Activated CD4-positive, alpha-beta T cell treated with anti-CD3 and anti-CD28 coated beads, Interleukin-2, amount 10 ng/mL, durations not matched to agents 7 days and 5 days (primary cell): ENCODE data around the gene APOBEC3F. TPM values are rescaled to one million over a fixed set of nuclear protein-coding genes. Genes with fewer than 3 reads are reported as not detected.
"Not testable (repeated sequence)": the region's sequence is repeated elsewhere in the genome, so short reads cannot be mapped to it uniquely, and the experiment has no call there.

Source experiments
- CTCF ChIA-PET: fragments of 350-600 bp; sonication (Branson Sonifier 250); formaldehyde crosslinking; loops from one replicate; lab custom pipeline; 2021; ENCODE audit warnings: antibody characterized with exemption; lab: Charles Lee
- POLR2A ChIA-PET: fragments of 350-600 bp; sonication (Branson Sonifier 250); formaldehyde crosslinking; loops from one replicate; lab custom pipeline; 2021; ENCODE audit warnings: antibody characterized with exemption; lab: Charles Lee
- DNase-seq: peaks from one replicate; pipeline ENCODE4 v3.0.0-alpha.2; 2020
- H3K27ac Mint-ChIP-seq: one replicate; pipeline ENCODE4 v1.8.0; 2021; ENCODE audit warnings: mild to moderate bottlenecking, moderate library complexity, mixed read lengths
- H3K27me3 Mint-ChIP-seq: one replicate; pipeline ENCODE4 v1.8.0; 2021; ENCODE audit warnings: mixed read lengths
- H3K36me3 Mint-ChIP-seq: one replicate; pipeline ENCODE4 v1.8.0; 2021; ENCODE audit warnings: low read depth, mixed read lengths
- H3K4me1 Mint-ChIP-seq: one replicate; pipeline ENCODE4 v1.8.0; 2021; ENCODE audit warnings: mixed read lengths
- H3K4me3 Mint-ChIP-seq: one replicate; pipeline ENCODE4 v1.8.0; 2021; ENCODE audit warnings: mild to moderate bottlenecking, moderate library complexity, mixed read lengths
- H3K9me3 Mint-ChIP-seq: one replicate; pipeline ENCODE4 v1.8.0; 2021; ENCODE audit warnings: mixed read lengths
- total RNA-seq, 2 experiments: library from RNA; stranded (reverse); gene quantifications; one replicate each; pipeline ENCODE4 v1.2.3, GENCODE V29; 2021

APOBEC3F gene
- total RNA-seq, result 10 to 100 TPM; 27.9 to 33.8 TPM

- DNase-seq, result peak; percentile 75
- Mint-ChIP-seq H3K27ac (peak within 1 kb of the TSS; percentile 92), H3K4me3 (peak within 1 kb of the TSS; percentile 92), H3K4me1 (peaks cover 56% of the 10 kb centered on the region), H3K36me3 (peaks cover 16% of the 10 kb centered on the region)
- POLR2A ChIA-PET, H3K27me3 Mint-ChIP-seq, H3K9me3 Mint-ChIP-seq: not testable (repeated sequence)
- CTCF ChIA-PET, result interaction anchor here (0.6 to 1.4 kb wide), 3 partner anchors 13 to 170 kb away, joined by 3 to 5 read pairs (median 3); no protein-coding TSS in a partner anchor
Observed at GRCh38 chr22:39040538-39041296, at the start of gene APOBEC3F. TSS of gene APOBEC3F (plus strand) at chr22:39040864. CDS start at chr22:39040961, 97 bp downstream.

- H3K4me1 Mint-ChIP-seq, result peaks cover 34% of the 10 kb centered on the region
- H3K36me3 Mint-ChIP-seq, DNase-seq, POLR2A ChIA-PET, H3K27ac Mint-ChIP-seq, H3K4me3 Mint-ChIP-seq, H3K9me3 Mint-ChIP-seq: not testable (repeated sequence)
- H3K27me3 Mint-ChIP-seq, result peaks cover 14% of the 10 kb centered on the region
- CTCF ChIA-PET, result interaction anchor here (0.9 kb wide), 1 partner anchor 11 kb away, joined by 4 read pairs; no protein-coding TSS in a partner anchor
Observed at GRCh38 chr22:38992871-38993371, 47.7 kb upstream of the APOBEC3F start.

- Mint-ChIP-seq H3K4me1 (peaks cover 11% of the 10 kb centered on the region), H3K27ac (no peak overlapping the region), H3K4me3 (no peak overlapping the region), H3K27me3 (peaks cover 21% of the 10 kb centered on the region), H3K36me3 (no peaks in the 10 kb centered on the region), H3K9me3 (peaks cover 5% of the 10 kb centered on the region)
- ChIA-PET CTCF (interaction anchor here (1.0 to 1.3 kb wide), 2 partner anchors 126 to 227 kb away, joined by 3 to 4 read pairs; no protein-coding TSS in a partner anchor), POLR2A (no interaction called here)
- no peak for DNase-seq
Observed at GRCh38 chr22:38996105-38996504, 44.6 kb upstream of the APOBEC3F start.

- CTCF ChIA-PET, result no interaction called here
- POLR2A ChIA-PET, result no interaction called here
Observed at GRCh38 chr22:38997518-38997917, 43.1 kb upstream of the APOBEC3F start.

GRCh38 chr22:39003165-39003638 is 37.5 kb upstream of the APOBEC3F start:
- no peak overlapping the region for H3K4me3 Mint-ChIP-seq
- peak; percentile 80 for DNase-seq
- no peaks in the 10 kb centered on the region for H3K36me3 Mint-ChIP-seq

More at GRCh38 chr22:38997518-38997917, 43.1 kb upstream of the APOBEC3F start:
- H3K36me3 Mint-ChIP-seq, result no peaks in the 10 kb centered on the region
- H3K4me1 Mint-ChIP-seq, result peaks cover 12% of the 10 kb centered on the region
- no peak overlapping the region for H3K4me3 Mint-ChIP-seq
- peaks cover 5% of the 10 kb centered on the region for H3K9me3 Mint-ChIP-seq
- peaks cover 21% of the 10 kb centered on the region for H3K27me3 Mint-ChIP-seq
- H3K27ac Mint-ChIP-seq, result no peak overlapping the region
- no peak for DNase-seq

GRCh38 chr22:39007177-39007576 is 33.5 kb upstream of the APOBEC3F start:
- Mint-ChIP-seq H3K9me3 (no peaks in the 10 kb centered on the region), H3K27ac (no peak overlapping the region), H3K36me3 (no peaks in the 10 kb centered on the region), H3K4me3 (no peak overlapping the region), H3K27me3 (peaks cover 2% of the 10 kb centered on the region), H3K4me1 (peaks cover 17% of the 10 kb centered on the region)
- CTCF ChIA-PET, result interaction anchor here (0.9 to 7.0 kb wide), 2 partner anchors 52 to 137 kb away, joined by 3 to 51 read pairs; partner anchors contain the start of gene CBX6
- DNase-seq, result no peak
- POLR2A ChIA-PET, result no interaction called here

More at GRCh38 chr22:39003165-39003638, 37.5 kb upstream of the APOBEC3F start:
- H3K27me3 Mint-ChIP-seq, result peaks cover 6% of the 10 kb centered on the region
- peaks cover 2% of the 10 kb centered on the region for H3K9me3 Mint-ChIP-seq
- H3K27ac Mint-ChIP-seq, result peak overlapping the region; percentile 41
- CTCF ChIA-PET, result interaction anchor here (0.5 to 7.0 kb wide), 24 partner anchors 10 to 1264 kb away, joined by 3 to 51 read pairs (median 4); partner anchors contain the start of genes APOBEC3B, APOBEC3C and CBX6
- H3K4me1 Mint-ChIP-seq, result peaks cover 14% of the 10 kb centered on the region
- POLR2A ChIA-PET, result interaction anchor here (0.8 kb wide), 1 partner anchor 19 kb away, joined by 3 read pairs; no protein-coding TSS in a partner anchor

- H3K9me3 Mint-ChIP-seq, H3K27ac Mint-ChIP-seq, POLR2A ChIA-PET, H3K27me3 Mint-ChIP-seq, H3K4me3 Mint-ChIP-seq, H3K36me3 Mint-ChIP-seq, DNase-seq: not testable (repeated sequence)
- peaks cover 15% of the 10 kb centered on the region for H3K4me1 Mint-ChIP-seq
- CTCF ChIA-PET, result interaction anchor here (0.6 to 7.0 kb wide), 2 partner anchors 138 to 1115 kb away, joined by 5 to 51 read pairs; partner anchors contain the start of gene CBX6
Observed at GRCh38 chr22:39008271-39008850, 32.3 kb upstream of the APOBEC3F start.

GRCh38 chr22:39010946-39011345 is 29.7 kb upstream of the APOBEC3F start:
- no peak overlapping the region for H3K4me3 Mint-ChIP-seq
- POLR2A ChIA-PET, result no interaction called here
- H3K27ac Mint-ChIP-seq, result peak overlapping the region; percentile 1
- H3K27me3 Mint-ChIP-seq, result no peaks in the 10 kb centered on the region
- CTCF ChIA-PET, result interaction anchor here (1.2 kb wide), 1 partner anchor 245 kb away, joined by 3 read pairs; no protein-coding TSS in a partner anchor
- peaks cover 6% of the 10 kb centered on the region for H3K36me3 Mint-ChIP-seq
- no peaks in the 10 kb centered on the region for H3K9me3 Mint-ChIP-seq
- no peak for DNase-seq
- H3K4me1 Mint-ChIP-seq, result peaks cover 31% of the 10 kb centered on the region

- ChIA-PET POLR2A (no interaction called here), CTCF (interaction anchor here (2.0 kb wide), 1 partner anchor 9 kb away, joined by 8 read pairs; no protein-coding TSS in a partner anchor)
- Mint-ChIP-seq H3K27me3 (no peaks in the 10 kb centered on the region), H3K4me3 (peak overlapping the region; percentile 24), H3K9me3 (no peaks in the 10 kb centered on the region), H3K36me3 (peaks cover 14% of the 10 kb centered on the region), H3K27ac (peak overlapping the region; percentile 82), H3K4me1 (peaks cover 41% of the 10 kb centered on the region)
- DNase-seq, result no peak
Observed at GRCh38 chr22:39012533-39013511, 27.8 kb upstream of the APOBEC3F start.

GRCh38 chr22:39013561-39013941 is 27.1 kb upstream of the APOBEC3F start:
- DNase-seq, H3K27me3 Mint-ChIP-seq, H3K9me3 Mint-ChIP-seq, POLR2A ChIA-PET: not testable (repeated sequence)
- CTCF ChIA-PET, result interaction anchor here (0.7 to 2.0 kb wide), 2 partner anchors 10 to 1004 kb away, joined by 3 to 8 read pairs; no protein-coding TSS in a partner anchor
- peak overlapping the region; percentile 97 for H3K27ac Mint-ChIP-seq
- H3K4me3 Mint-ChIP-seq, result peak overlapping the region; percentile 98
- peaks cover 17% of the 10 kb centered on the region for H3K36me3 Mint-ChIP-seq
- H3K4me1 Mint-ChIP-seq, result peaks cover 45% of the 10 kb centered on the region

GRCh38 chr22:39013942-39014722 is 26.5 kb upstream of the APOBEC3F start, which contains the start of gene APOBEC3C:
TSS of gene APOBEC3C (plus strand) at chr22:39014257. CDS start at chr22:39014363, 106 bp downstream.
- peak; percentile 89 for DNase-seq
- Mint-ChIP-seq H3K36me3 (peaks cover 17% of the 10 kb centered on the region), H3K4me1 (peaks cover 47% of the 10 kb centered on the region), H3K27ac (peak within 1 kb of the TSS; percentile 97), H3K9me3 (no peaks in the 10 kb centered on the region), H3K4me3 (peak within 1 kb of the TSS; percentile 98), H3K27me3 (no peaks in the 10 kb centered on the region)
- ChIA-PET POLR2A (no interaction called here), CTCF (interaction anchor here (0.7 to 2.1 kb wide), 4 partner anchors 11 to 1005 kb away, joined by 3 to 11 read pairs (median 6); no protein-coding TSS in a partner anchor)
